ENCODE measurements around the gene CAPN5.

DNA sequence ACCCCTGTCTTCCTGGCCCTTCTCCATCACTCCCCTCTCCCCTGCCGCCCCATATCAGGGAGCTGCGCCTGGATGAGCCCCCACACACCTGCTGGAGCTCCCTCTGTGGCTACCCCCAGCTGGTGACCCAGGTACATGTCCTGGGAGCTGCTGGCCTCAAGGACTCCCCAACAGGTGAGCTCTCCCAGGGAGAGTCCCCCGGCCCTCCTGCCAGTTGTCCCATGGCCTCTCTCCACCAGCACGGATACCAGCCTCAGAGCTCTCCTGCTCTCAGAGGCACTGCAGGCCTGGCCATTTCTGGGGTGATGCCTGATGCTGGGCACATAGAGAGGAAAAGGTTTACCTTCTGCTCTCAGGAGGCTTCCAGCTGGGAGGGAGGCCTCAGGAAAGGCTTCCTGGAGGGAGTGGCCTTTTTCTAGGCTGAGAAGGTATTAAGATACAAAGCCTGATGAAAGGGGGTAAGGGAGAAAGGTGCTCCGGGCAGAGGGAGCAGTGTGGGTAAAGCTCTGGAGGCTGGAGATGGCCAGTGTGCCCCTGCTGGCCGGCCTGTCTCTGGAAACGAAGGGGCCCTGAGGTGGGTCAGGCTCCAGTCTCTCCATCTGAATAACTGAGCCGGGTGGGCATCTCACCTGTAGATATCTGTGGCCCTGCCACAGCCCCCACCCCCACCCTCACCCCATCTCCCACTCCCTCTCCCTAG, 55.3 kb downstream of the CAPN5 start:
- TF ChIP-seq, protein P1, sequence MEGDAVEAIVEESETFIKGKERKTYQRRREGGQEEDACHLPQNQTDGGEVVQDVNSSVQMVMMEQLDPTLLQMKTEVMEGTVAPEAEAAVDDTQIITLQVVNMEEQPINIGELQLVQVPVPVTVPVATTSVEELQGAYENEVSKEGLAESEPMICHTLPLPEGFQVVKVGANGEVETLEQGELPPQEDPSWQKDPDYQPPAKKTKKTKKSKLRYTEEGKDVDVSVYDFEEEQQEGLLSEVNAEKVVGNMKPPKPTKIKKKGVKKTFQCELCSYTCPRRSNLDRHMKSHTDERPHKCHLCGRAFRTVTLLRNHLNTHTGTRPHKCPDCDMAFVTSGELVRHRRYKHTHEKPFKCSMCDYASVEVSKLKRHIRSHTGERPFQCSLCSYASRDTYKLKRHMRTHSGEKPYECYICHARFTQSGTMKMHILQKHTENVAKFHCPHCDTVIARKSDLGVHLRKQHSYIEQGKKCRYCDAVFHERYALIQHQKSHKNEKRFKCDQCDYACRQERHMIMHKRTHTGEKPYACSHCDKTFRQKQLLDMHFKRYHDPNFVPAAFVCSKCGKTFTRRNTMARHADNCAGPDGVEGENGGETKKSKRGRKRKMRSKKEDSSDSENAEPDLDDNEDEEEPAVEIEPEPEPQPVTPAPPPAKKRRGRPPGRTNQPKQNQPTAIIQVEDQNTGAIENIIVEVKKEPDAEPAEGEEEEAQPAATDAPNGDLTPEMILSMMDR (IDR thresholded peaks at IDR 0.05; ENCODE audit: low read depth, low read length) = no peak
- TF ChIP-seq EZH2phosphoT487 (IDR thresholded peaks at IDR 0.05; ENCODE audit: low read depth) = no peak

Measured in OCI-LY3 (cell line).